GM18858 (cell line): ENCODE data around the gene CROT.
A peak's percentile ranks its signal among the peaks of the same experiment; 100 is the strongest.
"Not testable (repeated sequence)": the region's sequence is repeated elsewhere in the genome, so short reads cannot be mapped to it uniquely, and the experiment has no call there.

Source experiments
- ATAC-seq: cut with Tn5 transposase; IDR thresholded peaks from one replicate; pipeline ENCODE4 v1.9.1; 2021; ENCODE audit not compliant: unreplicated experiment

CROT gene, protein sequence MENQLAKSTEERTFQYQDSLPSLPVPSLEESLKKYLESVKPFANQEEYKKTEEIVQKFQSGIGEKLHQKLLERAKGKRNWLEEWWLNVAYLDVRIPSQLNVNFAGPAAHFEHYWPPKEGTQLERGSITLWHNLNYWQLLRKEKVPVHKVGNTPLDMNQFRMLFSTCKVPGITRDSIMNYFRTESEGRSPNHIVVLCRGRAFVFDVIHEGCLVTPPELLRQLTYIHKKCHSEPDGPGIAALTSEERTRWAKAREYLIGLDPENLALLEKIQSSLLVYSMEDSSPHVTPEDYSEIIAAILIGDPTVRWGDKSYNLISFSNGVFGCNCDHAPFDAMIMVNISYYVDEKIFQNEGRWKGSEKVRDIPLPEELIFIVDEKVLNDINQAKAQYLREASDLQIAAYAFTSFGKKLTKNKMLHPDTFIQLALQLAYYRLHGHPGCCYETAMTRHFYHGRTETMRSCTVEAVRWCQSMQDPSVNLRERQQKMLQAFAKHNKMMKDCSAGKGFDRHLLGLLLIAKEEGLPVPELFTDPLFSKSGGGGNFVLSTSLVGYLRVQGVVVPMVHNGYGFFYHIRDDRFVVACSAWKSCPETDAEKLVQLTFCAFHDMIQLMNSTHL

DNA sequence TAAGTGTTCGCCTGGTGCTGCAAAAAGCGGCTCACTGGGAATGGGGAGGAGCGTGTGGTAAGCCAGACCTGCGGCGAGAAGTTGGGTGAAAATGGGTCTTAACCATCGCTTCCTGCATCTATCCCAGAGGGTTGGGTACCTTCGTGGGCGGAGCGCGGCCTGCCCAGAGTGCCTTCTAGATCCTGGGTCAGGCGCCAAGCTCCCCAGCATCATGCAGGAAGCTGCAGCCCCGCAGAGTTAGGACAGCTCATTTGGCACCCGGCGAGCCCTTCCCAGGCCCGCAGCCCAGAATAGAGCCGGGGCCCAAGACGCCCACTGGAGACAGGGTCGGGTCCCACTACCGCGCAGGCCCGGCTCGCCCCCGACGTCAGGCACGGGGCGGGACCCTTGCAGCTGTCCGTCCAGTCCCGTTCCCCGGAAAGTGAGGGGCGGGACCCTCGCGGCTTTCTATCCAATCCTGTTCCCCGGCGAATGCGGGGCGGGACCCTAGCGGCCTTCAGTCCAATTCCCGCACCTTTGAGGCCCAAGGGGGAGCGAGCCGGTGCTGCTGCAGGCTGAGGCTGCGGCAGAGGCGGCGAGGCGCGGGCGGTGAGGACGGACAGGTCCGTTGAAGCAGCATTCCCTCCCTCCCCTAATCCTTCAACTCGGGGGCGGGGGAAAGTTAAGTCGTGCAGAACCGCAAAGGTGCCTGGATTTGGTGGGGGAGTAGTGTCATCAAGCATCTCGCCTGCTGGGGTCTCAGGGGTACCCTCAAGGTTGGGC, at the start of gene CROT:
TSS of gene CROT (plus strand) at position 499 of the 762 bp plus-strand sequence. CDS start 3,405 bp downstream, outside the sequence.
- ATAC-seq: peak; percentile 89

DNA sequence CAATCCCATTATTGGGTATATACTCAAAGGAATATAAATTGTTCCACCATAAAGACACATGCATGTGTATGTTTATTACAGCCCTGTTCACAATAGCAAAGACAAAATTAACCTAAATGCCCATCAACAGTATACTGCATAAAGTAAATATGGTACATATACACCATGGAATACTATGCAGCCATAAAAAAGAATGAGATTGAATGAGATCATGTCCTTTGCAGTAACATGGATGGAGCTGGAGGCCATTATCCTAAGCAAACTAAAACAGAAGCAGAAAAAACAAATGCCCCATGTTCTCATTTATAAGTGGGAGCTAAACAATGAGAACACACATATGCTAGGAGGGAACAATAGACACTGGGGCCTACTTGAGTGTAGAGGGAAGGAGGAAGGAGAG, 44.7 kb upstream of the CROT start:
- no peak for ATAC-seq

DNA sequence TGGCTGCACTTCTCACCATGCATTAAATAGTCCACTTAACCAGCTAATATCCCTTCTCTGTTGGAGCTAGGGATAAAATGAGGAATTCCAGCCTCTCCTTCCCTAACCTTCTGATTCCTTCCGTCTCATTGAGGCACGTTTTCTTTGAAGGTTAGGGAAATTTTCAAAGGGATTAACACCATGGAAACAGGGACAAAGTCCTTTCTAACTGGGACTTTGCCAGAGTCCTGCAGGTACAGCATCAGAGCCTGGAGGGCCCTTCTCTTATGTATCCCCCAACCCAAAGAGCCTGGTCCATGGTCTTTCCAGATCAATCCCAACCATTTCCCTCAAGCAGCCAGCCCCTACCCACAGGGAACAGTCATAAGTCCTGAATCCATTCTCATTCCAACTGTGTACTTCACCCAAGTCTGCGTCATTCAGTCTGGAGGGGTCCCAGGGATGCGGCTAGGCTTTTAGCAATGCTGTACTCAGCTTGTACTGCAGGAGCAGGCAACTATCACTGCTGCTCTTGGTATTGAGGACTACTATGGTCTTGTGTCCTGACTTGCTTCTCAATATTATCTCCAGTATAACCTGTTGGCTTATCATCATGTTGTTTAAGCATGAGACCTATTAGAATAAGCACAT, 34.6 kb upstream of the CROT start:
- no peak for ATAC-seq

DNA sequence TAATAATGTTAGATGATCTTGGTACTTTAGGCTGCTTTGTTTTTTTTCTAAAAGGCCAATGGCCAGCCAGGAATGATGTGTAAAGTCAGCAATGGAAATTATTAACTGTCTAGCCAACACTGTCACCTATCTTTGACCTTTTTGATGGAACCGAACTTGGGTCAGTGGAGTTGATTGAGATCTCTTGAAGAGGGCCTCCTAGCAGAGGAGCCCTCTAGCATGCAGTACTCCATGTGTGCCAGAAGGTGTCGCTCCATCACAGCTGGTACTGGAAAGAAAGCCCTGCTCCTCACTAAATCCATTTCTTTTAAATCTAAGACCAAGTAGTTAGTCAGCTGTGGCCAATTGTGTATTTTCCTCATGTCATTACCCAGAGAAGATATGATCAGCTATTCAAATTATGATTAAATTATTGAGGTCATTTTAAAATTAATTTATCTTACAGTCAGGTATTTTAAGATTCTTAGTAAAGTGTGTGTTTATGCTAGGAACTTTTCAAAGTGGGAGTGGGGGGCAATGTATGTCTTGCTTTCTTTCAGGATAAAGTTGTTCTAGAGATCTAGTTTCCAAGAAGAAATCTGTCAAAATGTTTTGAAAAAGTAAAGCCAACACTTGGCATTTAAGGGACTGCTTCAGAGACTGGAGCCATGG, 33.1 kb upstream of the CROT start:
- ATAC-seq: peak; percentile 52

DNA sequence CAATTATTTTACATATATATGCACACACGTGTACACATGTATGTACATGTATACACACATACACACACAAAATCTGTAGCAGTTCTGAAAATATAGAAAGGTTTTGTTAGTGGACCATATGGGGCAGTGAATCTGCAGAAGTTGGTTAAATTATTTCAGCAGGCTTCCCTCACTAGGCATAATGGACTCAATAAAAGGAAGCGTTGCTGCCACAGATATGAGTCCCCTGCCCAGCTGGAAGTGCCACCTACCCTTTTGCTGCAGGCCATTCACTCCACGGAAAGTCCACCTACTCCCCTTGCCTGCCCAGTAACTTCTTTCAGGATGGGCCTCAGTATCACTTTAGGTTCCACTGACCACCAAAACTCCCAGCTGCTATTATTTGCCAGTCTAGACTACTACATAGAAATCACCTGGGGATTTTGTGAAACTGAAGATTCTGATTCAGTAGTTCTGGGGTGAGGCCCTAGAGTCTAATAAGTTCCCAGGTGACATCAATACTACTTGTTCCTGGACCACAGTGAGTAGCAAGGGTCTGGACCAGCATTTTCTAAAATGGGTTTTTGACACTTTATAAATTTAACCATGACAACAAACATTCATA, 29.3 kb upstream of the CROT start:
- peak; percentile 81 for ATAC-seq

DNA sequence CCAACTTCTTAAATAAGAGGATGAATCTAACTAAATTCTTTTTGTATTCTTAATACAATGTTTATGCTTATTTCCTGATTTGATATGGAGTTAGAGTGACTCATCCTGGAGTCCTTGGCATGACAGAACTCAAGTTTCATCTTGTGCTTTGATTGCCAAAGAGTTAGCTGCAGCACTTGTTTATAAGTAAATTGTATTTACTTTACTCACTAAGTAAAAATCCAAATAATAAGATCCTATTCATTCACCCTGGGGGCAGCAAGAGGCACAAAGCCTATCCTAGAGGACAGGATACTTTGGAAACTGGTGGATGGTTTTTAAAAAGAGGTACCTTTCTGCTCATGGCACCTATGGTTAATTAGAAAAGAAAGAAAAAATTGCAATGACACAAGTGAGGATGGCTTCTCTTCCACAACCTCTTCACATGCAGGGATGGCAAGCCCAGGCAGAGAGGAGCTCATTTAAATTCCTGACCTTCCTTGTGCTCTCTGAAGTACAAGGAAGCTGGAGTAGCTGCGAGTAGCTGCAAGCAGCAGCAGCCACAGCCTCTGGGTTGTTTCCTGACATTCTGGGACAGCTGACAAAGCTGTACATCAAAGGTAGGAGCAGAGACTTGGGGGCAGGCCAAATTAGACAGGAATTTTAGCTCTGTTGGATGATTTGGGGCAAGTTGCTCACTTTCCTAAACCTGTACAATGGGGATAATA, 28.5 kb upstream of the CROT start:
- ATAC-seq: no peak

DNA sequence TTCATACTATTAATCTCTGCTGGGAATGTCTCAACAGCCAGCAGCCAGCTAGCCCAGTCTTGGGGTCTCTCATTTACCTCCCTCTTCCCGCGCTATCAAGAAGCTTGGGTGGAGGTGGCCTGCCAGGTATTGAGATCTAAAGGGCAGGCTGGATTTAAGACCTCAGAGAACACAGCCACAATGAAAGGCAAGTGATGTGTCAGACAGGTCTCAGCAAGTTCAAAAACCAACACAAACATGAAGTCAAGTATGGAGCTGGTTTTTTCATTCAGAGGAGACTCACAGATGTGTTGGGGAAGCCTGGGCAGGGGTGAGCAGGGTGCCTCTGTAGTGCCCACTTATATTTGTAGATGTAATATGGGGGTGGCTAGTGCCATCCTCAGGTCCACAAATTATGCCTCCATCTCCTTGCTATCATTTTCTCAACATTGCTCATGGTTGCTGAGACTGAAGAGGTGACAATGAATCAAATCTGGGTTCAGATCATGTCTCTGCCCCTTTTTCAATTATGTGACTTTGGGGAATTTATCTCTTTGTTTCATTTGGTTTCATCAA, 27.7 kb upstream of the CROT start:
- ATAC-seq: no peak

DNA sequence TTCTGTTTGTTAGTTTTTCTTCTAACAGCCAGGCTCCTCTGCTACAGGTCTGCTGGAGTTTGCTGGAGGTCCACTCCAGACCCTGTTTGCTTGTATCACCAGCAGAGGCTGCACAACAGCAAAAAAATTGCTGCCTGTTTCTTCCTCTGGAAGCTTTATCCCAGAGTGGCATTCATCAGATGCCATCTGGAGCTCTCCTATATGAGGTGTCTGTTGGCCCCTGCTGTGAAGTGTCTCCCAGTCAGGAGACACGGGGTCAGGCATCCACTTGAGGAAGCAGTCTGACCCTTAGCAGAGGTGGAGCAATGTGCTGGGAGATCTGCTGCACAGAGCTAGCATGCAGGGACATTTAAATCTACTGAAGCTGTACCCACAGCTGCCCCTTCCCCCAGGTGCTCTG, 26.7 kb upstream of the CROT start:
- no peak for ATAC-seq

DNA sequence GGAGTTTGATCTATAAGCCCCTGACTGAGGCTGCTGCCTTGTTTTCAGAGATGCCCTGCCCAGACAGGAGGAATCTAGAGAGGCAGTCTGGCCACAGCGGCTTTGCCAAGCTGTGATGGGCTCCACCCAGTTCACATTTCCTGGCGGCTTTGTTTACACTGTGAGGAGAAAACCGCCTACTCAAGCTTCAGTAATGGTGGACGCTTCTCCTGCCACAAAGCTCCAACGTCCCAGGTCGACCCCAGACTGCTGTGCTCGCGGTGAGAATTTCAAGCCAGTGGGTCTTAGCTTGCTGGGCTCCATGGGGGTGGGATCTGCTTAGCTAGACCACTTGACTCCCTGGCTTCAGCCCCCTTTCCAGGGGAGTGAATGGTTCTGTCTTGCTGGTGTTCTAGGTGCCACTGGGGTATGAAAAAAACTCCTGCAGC, 26.3 kb upstream of the CROT start:
- ATAC-seq: not testable (repeated sequence)

DNA sequence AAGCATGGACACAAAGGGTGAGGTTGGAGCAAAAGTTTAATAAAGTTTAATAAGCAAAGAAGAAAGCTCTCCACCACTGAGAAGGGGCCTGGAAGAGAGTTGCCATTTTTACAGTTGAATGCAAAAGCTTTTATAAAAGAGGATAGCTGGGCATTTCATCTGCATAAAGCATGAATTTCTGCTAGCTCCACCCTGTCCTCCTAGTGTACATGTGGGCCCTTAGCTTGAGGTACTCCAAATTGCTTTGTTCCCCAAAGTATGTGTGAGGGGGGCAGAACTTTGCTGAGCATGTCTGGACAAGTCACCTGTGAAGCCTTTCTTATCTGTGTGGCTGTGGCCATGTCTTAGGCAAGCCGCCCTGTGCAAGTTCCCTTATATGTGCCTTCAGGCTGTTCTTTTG, 22.6 kb upstream of the CROT start:
- ATAC-seq: no peak

DNA sequence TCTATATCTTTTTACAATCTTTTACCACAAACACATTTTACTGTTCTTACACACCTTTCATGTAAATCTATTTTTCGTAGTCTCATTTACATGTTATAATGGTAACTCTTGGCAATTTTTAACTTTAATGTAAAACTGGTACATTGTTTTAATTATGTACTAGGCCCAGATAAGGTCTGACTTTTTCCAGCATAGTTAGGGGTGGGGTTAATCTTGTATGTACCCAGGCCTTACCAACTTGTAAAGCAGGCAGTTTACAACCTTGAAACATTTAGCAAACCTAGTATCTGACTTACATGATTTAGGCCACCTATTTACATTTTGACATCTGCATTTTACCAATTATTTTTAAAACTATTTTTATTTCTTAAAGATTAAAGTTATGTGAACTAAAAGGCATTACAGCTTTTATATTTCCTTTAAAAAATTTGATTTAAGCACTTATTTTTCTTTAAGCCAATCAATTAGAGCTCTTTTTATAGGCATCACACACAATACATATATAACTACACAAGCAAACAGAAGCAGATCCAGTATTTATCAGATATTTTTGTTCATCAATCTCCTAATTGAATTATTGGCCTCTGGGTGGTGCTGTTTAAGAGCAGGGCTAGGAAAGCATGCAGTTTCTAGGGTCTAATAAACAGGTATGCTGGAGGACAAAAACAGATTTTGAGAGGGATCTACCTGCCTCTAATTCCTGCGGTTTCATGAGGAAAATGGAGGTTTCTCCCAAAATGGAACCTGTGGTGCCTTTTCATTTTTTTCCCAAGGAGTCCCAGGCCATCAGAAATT, 19.7 kb upstream of the CROT start:
- ATAC-seq: no peak

DNA sequence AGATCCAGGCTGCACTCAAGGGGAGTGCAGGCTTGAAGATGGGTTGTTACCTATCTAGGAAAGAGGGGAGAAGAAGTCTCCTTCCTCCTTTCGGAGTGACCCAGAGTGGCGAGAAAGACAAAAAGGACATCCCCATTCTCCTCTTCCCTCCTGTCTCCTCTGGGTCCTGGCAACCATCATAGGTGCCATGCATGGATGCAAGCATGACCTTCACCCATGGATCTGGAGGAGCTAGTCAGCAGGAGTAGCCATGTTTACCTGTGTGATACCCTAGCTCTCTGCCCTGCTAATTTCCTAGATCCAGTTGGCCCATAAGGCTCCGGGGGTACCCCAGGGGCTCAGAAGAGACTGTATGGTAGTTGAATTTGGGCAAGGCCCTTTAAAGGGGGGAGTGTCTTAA, 17.2 kb upstream of the CROT start:
- ATAC-seq: no peak

DNA sequence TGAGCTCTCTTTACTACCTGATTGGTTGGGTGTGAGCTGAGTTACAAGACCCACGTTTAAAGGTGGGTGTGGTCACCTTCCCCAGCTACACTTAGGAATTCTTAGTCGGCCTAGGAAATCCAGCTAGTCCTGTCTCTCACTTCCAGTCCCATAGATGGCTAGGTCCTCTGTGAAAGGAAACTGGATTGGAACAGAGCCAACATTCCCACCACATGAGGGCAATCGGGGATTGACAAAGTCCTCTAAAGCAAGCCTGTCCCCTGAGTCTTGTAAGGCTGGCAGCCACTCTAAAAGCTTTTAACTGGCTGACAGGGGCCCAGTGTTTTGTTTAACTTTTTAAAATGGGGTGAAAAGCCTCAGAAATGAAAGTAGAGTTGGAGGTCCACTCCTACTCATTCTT, 15.1 kb upstream of the CROT start:
- no peak for ATAC-seq

DNA sequence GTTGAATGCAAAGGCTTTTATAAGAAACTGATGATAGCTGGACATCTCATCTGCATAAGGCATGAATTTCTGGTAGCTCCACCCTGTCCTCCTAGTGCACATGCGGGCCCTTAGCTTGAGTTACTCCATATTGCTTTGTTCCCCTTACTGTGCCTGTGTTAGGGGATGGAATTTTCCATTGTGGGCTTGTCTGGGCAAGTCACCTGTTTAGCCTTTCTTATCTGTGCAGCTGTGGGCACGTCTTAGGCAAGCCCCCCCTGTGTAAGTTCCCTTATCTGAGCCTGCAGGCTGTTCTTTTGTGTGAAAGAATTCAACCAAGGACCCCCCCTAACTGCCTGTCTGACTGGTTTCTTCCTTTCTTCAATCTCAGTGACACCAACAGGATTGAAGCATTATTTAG, 14.5 kb upstream of the CROT start:
- no peak for ATAC-seq

DNA sequence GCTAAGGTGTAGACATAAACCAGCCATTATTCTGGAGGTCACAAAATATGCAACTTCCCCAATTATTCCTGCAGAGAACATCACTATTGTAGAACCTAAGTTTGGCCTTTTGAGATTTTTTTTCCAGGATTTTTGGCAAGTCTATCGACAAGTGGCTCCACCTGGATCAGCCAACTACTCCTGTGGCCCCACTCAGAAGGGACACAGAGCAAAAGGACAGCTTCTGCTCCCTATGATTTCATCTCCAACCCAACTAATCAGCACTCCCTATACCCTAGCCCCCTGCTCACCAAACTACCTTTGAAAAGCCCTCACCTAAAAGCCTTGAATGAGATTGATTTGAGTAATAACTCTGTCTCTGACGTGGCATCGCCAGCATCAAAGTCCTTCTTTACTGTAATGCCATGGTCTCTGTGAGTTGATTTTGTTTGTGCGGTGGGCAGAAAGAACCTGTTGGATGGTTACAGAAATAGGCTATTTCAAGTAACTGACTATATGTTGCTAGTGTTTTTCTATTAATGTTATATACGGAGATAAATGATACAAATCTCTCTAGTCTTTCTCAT, 13.7 kb upstream of the CROT start:
- ATAC-seq: no peak

DNA sequence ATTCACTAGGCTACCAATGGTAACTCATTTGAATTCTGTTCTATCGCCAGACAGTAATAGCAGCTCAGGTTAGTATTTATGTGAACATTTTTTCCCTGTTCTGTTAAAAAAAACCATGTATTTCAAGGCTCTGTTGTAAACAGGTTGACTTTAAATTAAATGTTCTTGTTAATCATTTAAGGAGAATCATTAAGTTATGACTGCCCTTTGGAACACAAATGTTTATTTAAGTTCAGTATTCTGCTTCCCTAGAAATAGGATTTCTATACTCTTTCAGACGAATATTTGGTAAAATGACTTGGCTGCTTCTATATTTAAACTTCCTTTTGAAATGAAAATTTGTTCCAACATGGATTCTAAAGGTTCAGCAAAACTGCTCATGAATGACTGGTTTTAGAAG, 13.1 kb upstream of the CROT start:
- ATAC-seq: no peak

DNA sequence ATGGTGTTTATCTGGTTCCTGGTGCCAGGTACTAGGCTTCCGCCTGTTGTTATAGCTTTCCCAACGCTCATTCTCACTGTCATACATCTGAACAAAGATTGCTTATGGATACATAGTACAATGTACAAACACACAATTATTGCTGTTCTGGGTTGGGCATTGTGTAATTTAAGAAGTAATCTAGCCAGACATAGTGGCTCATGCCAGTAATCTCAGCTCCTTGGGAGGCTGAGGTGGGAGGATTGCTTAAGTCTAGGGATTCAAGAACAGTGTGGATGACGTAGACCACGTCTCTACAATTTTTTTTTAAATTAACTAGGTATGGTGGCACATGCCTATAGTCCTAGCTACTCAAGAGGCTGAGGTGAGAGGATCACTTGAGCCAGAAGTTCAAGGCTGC, 9.3 kb upstream of the CROT start:
- no peak for ATAC-seq

DNA sequence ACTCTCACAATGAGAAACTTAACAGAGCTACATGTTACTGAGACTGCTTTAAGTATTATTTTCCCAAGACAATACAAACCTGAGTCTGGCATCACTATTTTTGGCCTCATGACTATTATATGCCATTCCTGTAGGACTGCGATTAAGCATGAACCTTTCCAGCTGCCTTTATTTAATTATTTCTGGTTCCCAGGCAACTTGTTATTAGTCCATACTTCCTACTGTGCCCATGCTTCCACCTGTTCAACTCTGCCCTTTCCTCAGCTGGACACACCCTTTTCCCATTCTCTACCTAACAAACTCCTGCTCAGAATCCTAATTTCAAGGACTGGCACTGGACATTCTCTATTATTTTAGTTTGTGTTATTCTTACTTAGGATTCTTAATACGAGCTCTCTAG, 8.1 kb upstream of the CROT start:
- no peak for ATAC-seq
